A549 (cell line): ENCODE measurements around the gene KANSL1.

ENCODE experiments used
- CHD2 ChIP-seq: fragments of 150-350 bp; IDR thresholded peaks from 2 replicates; pipeline ENCODE4 v1.6.1; 2014; ENCODE audit warnings: low read length; ENCODE audit not compliant: partially characterized antibody
- EP300 ChIP-seq, 2 experiments: fragments of >200 bp; sonication (Bioruptor Twin); formaldehyde crosslinking; IDR thresholded peaks; 2 replicates in 1 of 2; 3 replicates in 1 of 2; pipeline ENCODE4 v1.6.1; 2016 to 2017
- PHF8 ChIP-seq: fragments of 200-600 bp; sonication (generic); IDR thresholded peaks from 2 replicates; pipeline ENCODE4 v1.6.1; 2016; ENCODE audit warnings: low read depth, mild to moderate bottlenecking, antibody characterized with exemption, moderate library complexity, borderline replicate concordance
- POLR2A ChIP-seq: IDR thresholded peaks from 2 replicates; pipeline ENCODE4 v1.6.1; 2012; ENCODE audit warnings: mild to moderate bottlenecking, low read length
- RAD21 ChIP-seq, 2 experiments: fragments of >200 bp in 1 of 2; sonication (Bioruptor Twin) in 1 of 2; formaldehyde crosslinking in 1 of 2; IDR thresholded peaks in 1 of 2; conservative IDR thresholded peaks in 1 of 2; 2 replicates in 1 of 2; 3 replicates in 1 of 2; pipeline ENCODE4 v1.6.1; 2012 to 2018; ENCODE audit warnings: inconsistent platforms in 1 of 2
- TF ChIP-seq, protein P1 (sequence below): fragments of >200 bp; sonication (Bioruptor Twin); formaldehyde crosslinking; IDR thresholded peaks from 3 replicates; pipeline ENCODE4 v1.5.1; 2016
- TF ChIP-seq, protein P2 (sequence below): fragments of 200-600 bp; sonication (generic); IDR thresholded peaks from 2 replicates; pipeline ENCODE4 v1.6.1; 2016; ENCODE audit warnings: antibody characterized with exemption, mild to moderate bottlenecking, moderate library complexity
- TF ChIP-seq, protein P3 (sequence below): IDR thresholded peaks from 2 replicates; pipeline ENCODE4 v1.6.1; 2012
- TF ChIP-seq, protein P4 (sequence below): fragments of 450-650 bp; IDR thresholded peaks from 2 replicates; pipeline ENCODE4 v1.6.1; 2014; ENCODE audit warnings: antibody characterized with exemption

DNA sequence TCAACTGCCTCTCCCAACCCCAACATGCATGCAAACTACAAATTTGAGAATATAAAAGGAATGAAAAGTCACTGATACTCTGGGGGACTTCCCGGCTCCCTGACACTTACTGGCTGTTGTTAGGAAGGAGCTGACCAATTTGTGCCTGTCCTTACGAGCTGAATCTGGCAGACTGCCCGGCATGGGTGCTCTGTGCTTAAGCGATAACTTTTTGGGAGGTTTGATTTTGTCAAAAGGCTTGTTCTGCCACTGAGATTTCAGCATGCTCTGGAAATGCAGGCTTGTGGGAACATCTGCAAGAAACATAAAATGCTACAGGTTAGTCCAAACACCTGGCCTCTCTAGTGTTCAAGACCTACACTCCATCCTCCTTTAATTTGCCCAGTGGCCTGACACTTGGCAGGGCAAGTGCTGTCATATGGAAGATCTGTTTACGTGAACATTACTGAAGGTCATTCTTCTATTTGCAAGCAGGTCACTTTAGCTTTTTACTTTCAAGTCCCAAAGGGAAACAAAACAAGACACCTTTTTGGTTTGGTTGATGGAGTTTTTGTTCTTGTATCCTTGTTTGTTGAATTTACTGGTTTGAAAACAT, 153.5 kb downstream of the KANSL1 start:
- TF ChIP-seq EP300 (IDR thresholded peaks at IDR 0.05) (no peak), POLR2A (no peak), CHD2 (no peak), PHF8 (no peak), RAD21 (conservative IDR thresholded peaks at IDR 0.05 in 1 of 2, IDR thresholded peaks at IDR 0.05 in 1 of 2) (no peak)
- TF ChIP-seq, protein P1, sequence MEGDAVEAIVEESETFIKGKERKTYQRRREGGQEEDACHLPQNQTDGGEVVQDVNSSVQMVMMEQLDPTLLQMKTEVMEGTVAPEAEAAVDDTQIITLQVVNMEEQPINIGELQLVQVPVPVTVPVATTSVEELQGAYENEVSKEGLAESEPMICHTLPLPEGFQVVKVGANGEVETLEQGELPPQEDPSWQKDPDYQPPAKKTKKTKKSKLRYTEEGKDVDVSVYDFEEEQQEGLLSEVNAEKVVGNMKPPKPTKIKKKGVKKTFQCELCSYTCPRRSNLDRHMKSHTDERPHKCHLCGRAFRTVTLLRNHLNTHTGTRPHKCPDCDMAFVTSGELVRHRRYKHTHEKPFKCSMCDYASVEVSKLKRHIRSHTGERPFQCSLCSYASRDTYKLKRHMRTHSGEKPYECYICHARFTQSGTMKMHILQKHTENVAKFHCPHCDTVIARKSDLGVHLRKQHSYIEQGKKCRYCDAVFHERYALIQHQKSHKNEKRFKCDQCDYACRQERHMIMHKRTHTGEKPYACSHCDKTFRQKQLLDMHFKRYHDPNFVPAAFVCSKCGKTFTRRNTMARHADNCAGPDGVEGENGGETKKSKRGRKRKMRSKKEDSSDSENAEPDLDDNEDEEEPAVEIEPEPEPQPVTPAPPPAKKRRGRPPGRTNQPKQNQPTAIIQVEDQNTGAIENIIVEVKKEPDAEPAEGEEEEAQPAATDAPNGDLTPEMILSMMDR: no peak
- TF ChIP-seq, protein P2, sequence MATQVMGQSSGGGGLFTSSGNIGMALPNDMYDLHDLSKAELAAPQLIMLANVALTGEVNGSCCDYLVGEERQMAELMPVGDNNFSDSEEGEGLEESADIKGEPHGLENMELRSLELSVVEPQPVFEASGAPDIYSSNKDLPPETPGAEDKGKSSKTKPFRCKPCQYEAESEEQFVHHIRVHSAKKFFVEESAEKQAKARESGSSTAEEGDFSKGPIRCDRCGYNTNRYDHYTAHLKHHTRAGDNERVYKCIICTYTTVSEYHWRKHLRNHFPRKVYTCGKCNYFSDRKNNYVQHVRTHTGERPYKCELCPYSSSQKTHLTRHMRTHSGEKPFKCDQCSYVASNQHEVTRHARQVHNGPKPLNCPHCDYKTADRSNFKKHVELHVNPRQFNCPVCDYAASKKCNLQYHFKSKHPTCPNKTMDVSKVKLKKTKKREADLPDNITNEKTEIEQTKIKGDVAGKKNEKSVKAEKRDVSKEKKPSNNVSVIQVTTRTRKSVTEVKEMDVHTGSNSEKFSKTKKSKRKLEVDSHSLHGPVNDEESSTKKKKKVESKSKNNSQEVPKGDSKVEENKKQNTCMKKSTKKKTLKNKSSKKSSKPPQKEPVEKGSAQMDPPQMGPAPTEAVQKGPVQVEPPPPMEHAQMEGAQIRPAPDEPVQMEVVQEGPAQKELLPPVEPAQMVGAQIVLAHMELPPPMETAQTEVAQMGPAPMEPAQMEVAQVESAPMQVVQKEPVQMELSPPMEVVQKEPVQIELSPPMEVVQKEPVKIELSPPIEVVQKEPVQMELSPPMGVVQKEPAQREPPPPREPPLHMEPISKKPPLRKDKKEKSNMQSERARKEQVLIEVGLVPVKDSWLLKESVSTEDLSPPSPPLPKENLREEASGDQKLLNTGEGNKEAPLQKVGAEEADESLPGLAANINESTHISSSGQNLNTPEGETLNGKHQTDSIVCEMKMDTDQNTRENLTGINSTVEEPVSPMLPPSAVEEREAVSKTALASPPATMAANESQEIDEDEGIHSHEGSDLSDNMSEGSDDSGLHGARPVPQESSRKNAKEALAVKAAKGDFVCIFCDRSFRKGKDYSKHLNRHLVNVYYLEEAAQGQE: no peak
- TF ChIP-seq, protein P3, sequence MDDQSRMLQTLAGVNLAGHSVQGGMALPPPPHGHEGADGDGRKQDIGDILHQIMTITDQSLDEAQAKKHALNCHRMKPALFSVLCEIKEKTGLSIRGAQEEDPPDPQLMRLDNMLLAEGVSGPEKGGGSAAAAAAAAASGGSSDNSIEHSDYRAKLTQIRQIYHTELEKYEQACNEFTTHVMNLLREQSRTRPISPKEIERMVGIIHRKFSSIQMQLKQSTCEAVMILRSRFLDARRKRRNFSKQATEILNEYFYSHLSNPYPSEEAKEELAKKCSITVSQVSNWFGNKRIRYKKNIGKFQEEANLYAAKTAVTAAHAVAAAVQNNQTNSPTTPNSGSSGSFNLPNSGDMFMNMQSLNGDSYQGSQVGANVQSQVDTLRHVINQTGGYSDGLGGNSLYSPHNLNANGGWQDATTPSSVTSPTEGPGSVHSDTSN: no peak
- TF ChIP-seq, protein P4, sequence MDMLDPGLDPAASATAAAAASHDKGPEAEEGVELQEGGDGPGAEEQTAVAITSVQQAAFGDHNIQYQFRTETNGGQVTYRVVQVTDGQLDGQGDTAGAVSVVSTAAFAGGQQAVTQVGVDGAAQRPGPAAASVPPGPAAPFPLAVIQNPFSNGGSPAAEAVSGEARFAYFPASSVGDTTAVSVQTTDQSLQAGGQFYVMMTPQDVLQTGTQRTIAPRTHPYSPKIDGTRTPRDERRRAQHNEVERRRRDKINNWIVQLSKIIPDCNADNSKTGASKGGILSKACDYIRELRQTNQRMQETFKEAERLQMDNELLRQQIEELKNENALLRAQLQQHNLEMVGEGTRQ: no peak
